COR-L47 (cell line): ENCODE results near the gene PRCC.

ENCODE experiments used
- DNase-seq: peaks from one replicate; lab custom pipeline; 2025; lab: John Stamatoyannopoulos, UW

The PRCC gene

GRCh38 chr1:156814571-156815260 lies 47.4 kb downstream of the PRCC start:
- DNase-seq: no peak

GRCh38 chr1:156815307-156815826 lies 48.0 kb downstream of the PRCC start:
- no peak for DNase-seq

- DNase-seq: no peak
Observed at GRCh38 chr1:156815961-156816422, 48.7 kb downstream of the PRCC start.

- DNase-seq: no peak
Observed at GRCh38 chr1:156816561-156817328, 49.4 kb downstream of the PRCC start, which contains the start of gene SH2D2A. SH2D2A (minus strand) TSS chr1:156816848; CDS start chr1:156816708, 140 bp downstream.

GRCh38 chr1:156821801-156822200 lies 54.5 kb downstream of the PRCC start:
- DNase-seq: no peak

- no peak for DNase-seq
Observed at GRCh38 chr1:156822680-156823079, 55.3 kb downstream of the PRCC start.

- no peak for DNase-seq
Observed at GRCh38 chr1:156823210-156823790, 56.0 kb downstream of the PRCC start.

GRCh38 chr1:156826630-156827029 lies 59.3 kb downstream of the PRCC start:
- DNase-seq: no peak

- no peak for DNase-seq
Observed at GRCh38 chr1:156828400-156829124, 61.2 kb downstream of the PRCC start.

GRCh38 chr1:156832434-156832833 lies 65.1 kb downstream of the PRCC start:
- DNase-seq: no peak

GRCh38 chr1:156833603-156834002 lies 66.3 kb downstream of the PRCC start:
- DNase-seq: no peak

- no peak for DNase-seq
Observed at GRCh38 chr1:156834322-156834721, 67.0 kb downstream of the PRCC start.

GRCh38 chr1:156836041-156836654 lies 68.8 kb downstream of the PRCC start:
- DNase-seq: no peak

GRCh38 chr1:156836892-156837291 lies 69.6 kb downstream of the PRCC start:
- no peak for DNase-seq

GRCh38 chr1:156838972-156839371 lies 71.6 kb downstream of the PRCC start:
- no peak for DNase-seq

- DNase-seq: peak; percentile 15
Observed at GRCh38 chr1:156839426-156840109, 72.2 kb downstream of the PRCC start.

GRCh38 chr1:156840186-156840897 lies 73.0 kb downstream of the PRCC start:
- DNase-seq: no peak

GRCh38 chr1:156840898-156841279 lies 73.6 kb downstream of the PRCC start:
- DNase-seq: no peak

GRCh38 chr1:156841295-156841855 lies 74.0 kb downstream of the PRCC start:
- DNase-seq: no peak
